ENCODE data around the gene CREB3L2.

Gene CREB3L2

DNA sequence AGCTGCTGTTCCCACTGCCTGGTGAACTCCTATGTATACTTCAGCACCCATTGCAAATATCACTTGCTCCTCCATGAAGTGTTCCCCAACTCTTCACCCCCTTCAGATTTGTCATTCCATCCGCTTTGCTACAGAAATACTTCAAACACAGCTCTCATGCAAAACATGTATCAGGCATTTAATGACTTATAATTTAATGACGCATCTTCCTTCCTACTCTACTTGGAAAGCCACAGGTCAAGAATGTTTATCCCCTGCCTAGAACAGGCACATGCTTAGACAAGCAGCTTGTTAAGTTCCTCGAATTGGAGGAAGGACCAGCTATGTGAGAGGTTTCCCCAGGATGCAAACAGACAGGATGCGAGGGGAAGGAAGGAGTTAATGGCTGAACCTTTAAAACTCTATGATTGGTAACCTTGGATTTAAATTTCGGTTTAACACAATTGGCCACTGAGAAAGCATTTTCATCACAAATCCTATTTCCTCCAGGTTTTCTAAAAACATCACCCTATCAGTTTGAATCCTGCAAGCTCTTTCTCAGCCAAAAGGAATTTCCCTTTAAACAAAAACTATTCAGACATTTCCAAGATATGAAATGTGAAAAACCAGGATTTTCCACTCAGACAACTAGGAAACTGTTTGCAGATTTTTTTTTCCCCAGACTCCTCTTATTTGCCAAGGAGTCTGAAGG is 11.5 kb downstream of the CREB3L2 start:
- TF ChIP-seq, protein P1, sequence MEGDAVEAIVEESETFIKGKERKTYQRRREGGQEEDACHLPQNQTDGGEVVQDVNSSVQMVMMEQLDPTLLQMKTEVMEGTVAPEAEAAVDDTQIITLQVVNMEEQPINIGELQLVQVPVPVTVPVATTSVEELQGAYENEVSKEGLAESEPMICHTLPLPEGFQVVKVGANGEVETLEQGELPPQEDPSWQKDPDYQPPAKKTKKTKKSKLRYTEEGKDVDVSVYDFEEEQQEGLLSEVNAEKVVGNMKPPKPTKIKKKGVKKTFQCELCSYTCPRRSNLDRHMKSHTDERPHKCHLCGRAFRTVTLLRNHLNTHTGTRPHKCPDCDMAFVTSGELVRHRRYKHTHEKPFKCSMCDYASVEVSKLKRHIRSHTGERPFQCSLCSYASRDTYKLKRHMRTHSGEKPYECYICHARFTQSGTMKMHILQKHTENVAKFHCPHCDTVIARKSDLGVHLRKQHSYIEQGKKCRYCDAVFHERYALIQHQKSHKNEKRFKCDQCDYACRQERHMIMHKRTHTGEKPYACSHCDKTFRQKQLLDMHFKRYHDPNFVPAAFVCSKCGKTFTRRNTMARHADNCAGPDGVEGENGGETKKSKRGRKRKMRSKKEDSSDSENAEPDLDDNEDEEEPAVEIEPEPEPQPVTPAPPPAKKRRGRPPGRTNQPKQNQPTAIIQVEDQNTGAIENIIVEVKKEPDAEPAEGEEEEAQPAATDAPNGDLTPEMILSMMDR (IDR thresholded peaks at IDR 0.05; ENCODE audit: low read depth, low read length, missing control alignments) = no peak
- DNase-seq (ENCODE audit: low read depth) = no peak

DNA sequence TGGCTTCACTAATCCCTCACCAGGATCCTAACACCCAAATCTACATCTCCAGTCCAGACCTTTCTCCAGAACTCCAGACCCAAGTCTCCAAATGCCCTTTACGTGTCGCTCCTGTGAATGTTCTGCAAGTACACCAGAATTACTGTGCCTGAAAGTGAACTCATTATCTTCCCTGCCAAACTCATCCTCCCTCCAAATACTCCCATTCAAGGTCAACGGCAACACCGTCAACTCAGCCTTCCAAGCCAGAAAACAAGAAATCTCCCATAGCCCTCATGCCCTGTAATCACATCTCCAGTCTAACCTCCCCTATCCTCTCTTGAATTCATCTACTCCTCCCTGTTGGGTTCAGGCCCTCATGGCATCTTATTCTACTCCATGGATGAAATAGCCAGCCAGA is 12.3 kb downstream of the CREB3L2 start:
- no peak overlapping the region for H3K4me3 ChIP-seq (ENCODE audit: low read depth, low read length)
- no peak for DNase-seq (ENCODE audit: low read depth)
- TF ChIP-seq, protein P1 (IDR thresholded peaks at IDR 0.05; ENCODE audit: low read depth, low read length, missing control alignments) = no peak

More for the DNA sequence above, 11.5 kb downstream of the CREB3L2 start:
- H3K4me3 ChIP-seq (ENCODE audit: low read depth, low read length) = no peak overlapping the region

DNA sequence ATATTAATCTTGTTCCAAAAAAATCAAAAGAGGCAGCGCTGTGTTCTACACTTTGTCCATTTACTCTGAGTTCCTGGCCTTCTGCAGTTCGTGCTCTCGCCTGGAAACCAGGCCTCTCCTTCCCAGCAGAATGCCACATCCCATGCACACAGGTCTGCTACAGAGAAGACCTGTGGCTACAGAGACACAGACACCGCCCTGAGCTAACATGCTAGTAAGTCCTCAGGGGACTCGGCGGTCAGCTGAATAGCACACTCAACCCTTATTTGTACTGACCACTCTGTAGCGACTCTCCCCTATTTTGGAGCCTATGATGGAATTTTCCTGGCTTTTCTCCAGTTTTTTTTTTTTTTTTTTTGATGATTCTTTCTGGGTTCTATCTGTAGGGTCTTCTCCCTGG is 12.8 kb downstream of the CREB3L2 start:
- TF ChIP-seq, protein P1 (IDR thresholded peaks at IDR 0.05; ENCODE audit: low read depth, low read length, missing control alignments) = no peak
- H3K4me3 ChIP-seq (ENCODE audit: low read depth, low read length) = no peak overlapping the region
- DNase-seq (ENCODE audit: low read depth) = no peak

DNA sequence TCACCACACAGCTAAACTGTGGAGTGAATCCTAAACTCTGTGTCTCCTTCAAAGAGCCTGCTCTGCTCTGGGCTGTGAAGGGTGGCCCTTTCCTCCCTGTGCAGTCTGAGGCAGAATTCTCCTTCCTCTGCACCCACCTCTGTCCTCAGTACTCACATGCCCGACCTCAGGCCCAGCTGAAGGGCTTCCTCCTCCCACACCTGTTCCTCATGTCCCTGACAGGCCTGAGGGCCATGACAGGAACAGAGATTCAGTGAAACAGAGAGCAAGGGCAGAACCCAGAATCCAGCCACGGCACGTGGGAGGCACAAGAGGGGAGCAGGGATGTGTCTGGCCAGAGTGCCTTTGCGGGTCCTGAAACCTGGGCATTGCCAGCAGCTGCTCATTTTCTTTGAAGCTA is 13.9 kb downstream of the CREB3L2 start:
- H3K4me3 ChIP-seq (ENCODE audit: low read depth, low read length) = no peak overlapping the region
- DNase-seq (ENCODE audit: low read depth) = no peak
- TF ChIP-seq, protein P1 (IDR thresholded peaks at IDR 0.05; ENCODE audit: low read depth, low read length, missing control alignments) = no peak

DNA sequence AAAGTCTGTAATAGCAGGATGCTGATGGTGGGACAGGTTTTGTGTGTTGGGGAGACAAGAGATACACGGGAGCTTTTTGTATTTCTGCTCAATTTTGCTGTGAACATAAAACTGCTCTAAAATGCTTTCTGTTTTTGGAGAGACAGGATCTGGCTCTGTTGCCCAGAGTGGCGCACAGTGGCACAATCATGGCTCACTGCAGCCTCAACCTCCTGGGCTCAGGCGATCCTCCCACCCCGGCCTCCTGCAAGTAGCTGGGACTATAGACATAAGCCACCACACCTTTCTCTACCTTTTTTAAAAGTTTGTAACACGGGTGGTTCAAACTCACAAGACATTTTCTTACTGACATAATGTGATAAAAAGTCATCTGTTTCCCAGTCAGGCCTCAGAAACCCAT is 14.3 kb downstream of the CREB3L2 start:
- TF ChIP-seq, protein P1 (IDR thresholded peaks at IDR 0.05; ENCODE audit: low read depth, low read length, missing control alignments) = no peak
- DNase-seq (ENCODE audit: low read depth) = no peak
- no peak overlapping the region for H3K4me3 ChIP-seq (ENCODE audit: low read depth, low read length)

DNA sequence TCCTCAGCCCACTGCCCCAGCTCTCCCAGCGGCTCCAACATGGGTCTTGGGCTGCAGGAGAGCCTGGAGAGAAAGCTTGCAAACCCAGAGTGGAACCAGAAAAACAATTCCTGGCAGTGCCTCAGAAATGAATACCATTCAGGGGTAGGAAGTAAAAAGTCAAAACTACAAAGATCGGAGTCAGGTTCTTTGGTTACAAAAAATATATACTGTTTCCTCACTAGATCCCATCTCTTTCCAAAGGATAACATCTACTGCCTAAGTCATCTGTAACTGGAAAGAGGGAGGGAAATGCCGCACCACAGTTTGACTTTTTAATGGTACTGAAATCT is 14.9 kb downstream of the CREB3L2 start:
- TF ChIP-seq, protein P1 (IDR thresholded peaks at IDR 0.05; ENCODE audit: low read depth, low read length, missing control alignments) = no peak
- no peak for DNase-seq (ENCODE audit: low read depth)
- no peak overlapping the region for H3K4me3 ChIP-seq (ENCODE audit: low read depth, low read length)

All from GM12864 (cell line).